CD4-positive, alpha-beta T cell (primary cell): ENCODE measurements around the gene IQGAP2. TPM values are rescaled to one million over a fixed set of nuclear protein-coding genes. Genes with fewer than 3 reads are reported as not detected.
A peak's percentile ranks its signal among the peaks of the same experiment; 100 is the strongest.

ENCODE experiments used
- ATAC-seq: fragments of 200-7000 bp; cut with Tn5 transposase; one replicate; pipeline ENCODE4 v1.10.0; 2022; ENCODE audit warnings: mild to moderate bottlenecking; ENCODE audit not compliant: poor library complexity
- CTCF ChIA-PET: fragments of 350-600 bp; sonication (Branson Sonifier 250); formaldehyde crosslinking; loops from one replicate; lab custom pipeline; 2021; ENCODE audit warnings: antibody characterized with exemption, inconsistent platforms; lab: Charles Lee
- POLR2A ChIA-PET: fragments of 350-600 bp; sonication (Branson Sonifier 250); formaldehyde crosslinking; loops from one replicate; lab custom pipeline; 2021; ENCODE audit warnings: antibody characterized with exemption, inconsistent platforms; lab: Charles Lee
- DNase-seq, 14 experiments: peaks; one replicate each; pipeline ENCODE4 v3.0.0-alpha.2; 2013 to 2020; ENCODE audit warnings: mixed read lengths in 2 of 14
- H3K27ac ChIP-seq, 2 donors: one replicate each; pipeline versions ENCODE4 v1.5.1 to v1.7.0; 2013; ENCODE audit warnings: low read length in 2 of 2, low read depth in 1 of 2, mild to moderate bottlenecking in 1 of 2
- H3K27me3 ChIP-seq, 2 experiments: 1 replicate in 1 of 2; 2 replicates in 1 of 2; pipeline versions ENCODE4 v1.6.1 to v1.7.0; 2013; ENCODE audit warnings: low read length in 2 of 2, control low read depth in 1 of 2, mild to moderate bottlenecking in 1 of 2, moderate library complexity in 1 of 2; ENCODE audit not compliant: insufficient read depth in 2 of 2, control insufficient read depth in 1 of 2
- H3K36me3 ChIP-seq: one replicate; pipeline ENCODE4 v1.6.1; 2013; ENCODE audit warnings: low read length, control low read depth; ENCODE audit not compliant: insufficient read depth
- H3K4me1 ChIP-seq: one replicate; pipeline ENCODE4 v1.6.1; 2013; ENCODE audit warnings: low read length, control low read depth; ENCODE audit not compliant: insufficient read depth
- H3K4me3 ChIP-seq: one replicate; pipeline ENCODE4 v1.5.1; 2013; ENCODE audit warnings: mild to moderate bottlenecking, low read length, moderate library complexity
- H3K9me3 ChIP-seq, 2 experiments: 1 replicate in 1 of 2; 2 replicates in 1 of 2; pipeline versions ENCODE4 v1.6.1 to v1.7.0; 2013; ENCODE audit warnings: low read length in 2 of 2, mild to moderate bottlenecking in 2 of 2, control low read depth in 1 of 2, moderate library complexity in 1 of 2; ENCODE audit not compliant: control insufficient read depth in 1 of 2, insufficient read depth in 1 of 2
- H3K27ac Mint-ChIP-seq: one replicate; pipeline ENCODE4 v1.8.0; 2020; ENCODE audit warnings: mixed read lengths
- H3K27me3 Mint-ChIP-seq: one replicate; pipeline ENCODE4 v1.8.0; 2021; ENCODE audit warnings: mixed read lengths
- H3K36me3 Mint-ChIP-seq: one replicate; pipeline ENCODE4 v1.8.0; 2021; ENCODE audit warnings: low read depth, mixed read lengths
- H3K4me1 Mint-ChIP-seq: one replicate; pipeline ENCODE4 v1.8.0; 2021; ENCODE audit warnings: low read depth, mixed read lengths
- H3K4me3 Mint-ChIP-seq: one replicate; pipeline ENCODE4 v1.8.0; 2020; ENCODE audit warnings: mild to moderate bottlenecking, mixed read lengths
- H3K9me3 Mint-ChIP-seq: one replicate; pipeline ENCODE4 v1.8.0; 2020; ENCODE audit warnings: mixed read lengths
- intact Hi-C, 2 experiments: fragments of 100-400 bp; cut with DNase I in 1 of 2; cut with micrococcal nuclease in 1 of 2; formaldehyde crosslinking; loops; one replicate each; pipeline versions ENCODE4 v1.15.1 to v1.9.0; 2023 to 2025; cut with DNase I, micrococcal nuclease
- total RNA-seq, 174 experiments: library from RNA in 2 of 174; stranded (reverse) in 2 of 174; gene quantifications; one replicate each; pipeline ENCODE4 v1.2.3 and lab custom pipeline; 2021 to 2026
- TF ChIP-seq, protein P1 (sequence below): fragments of 200-600 bp; IDR thresholded peaks from one replicate; pipeline ENCODE4 v1.8.0; 2022; ENCODE audit warnings: antibody characterized with exemption, mild to moderate bottlenecking

Gene IQGAP2
- total RNA-seq, 2 experiments from 2014 or later: 58.8 TPM

DNA sequence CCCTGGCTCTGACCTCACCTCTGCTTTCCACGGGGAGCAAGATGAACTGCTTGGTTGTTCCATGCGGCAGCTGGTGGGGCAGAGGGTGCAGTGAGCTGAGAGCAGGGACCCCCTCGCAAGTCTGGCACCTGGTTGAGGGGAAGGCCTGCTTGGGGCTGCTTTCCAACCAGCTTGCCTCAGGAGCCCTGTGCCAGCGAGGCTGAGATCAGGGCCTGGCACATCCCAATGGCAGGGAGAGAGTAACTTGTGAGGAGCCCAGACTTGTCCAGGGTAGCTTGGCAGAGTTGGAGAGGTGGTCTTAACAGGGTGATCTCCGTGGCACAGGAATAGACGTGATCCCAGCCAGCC lies 68.9 kb downstream of the IQGAP2 start:
- peaks cover 24% of the 10 kb centered on the region for H3K36me3 Mint-ChIP-seq
- Histone ChIP-seq H3K9me3 (no peaks in the 10 kb centered on the region), H3K4me3 (no peak overlapping the region), H3K36me3 (peaks cover 5% of the 10 kb centered on the region), H3K27ac (peak overlapping the region; percentile 68), H3K27me3 (no peaks in the 10 kb centered on the region), H3K4me1 (peaks cover 56% of the 10 kb centered on the region)
- DNase-seq (no peak), ATAC-seq (no peak)
- TF ChIP-seq, protein P1, sequence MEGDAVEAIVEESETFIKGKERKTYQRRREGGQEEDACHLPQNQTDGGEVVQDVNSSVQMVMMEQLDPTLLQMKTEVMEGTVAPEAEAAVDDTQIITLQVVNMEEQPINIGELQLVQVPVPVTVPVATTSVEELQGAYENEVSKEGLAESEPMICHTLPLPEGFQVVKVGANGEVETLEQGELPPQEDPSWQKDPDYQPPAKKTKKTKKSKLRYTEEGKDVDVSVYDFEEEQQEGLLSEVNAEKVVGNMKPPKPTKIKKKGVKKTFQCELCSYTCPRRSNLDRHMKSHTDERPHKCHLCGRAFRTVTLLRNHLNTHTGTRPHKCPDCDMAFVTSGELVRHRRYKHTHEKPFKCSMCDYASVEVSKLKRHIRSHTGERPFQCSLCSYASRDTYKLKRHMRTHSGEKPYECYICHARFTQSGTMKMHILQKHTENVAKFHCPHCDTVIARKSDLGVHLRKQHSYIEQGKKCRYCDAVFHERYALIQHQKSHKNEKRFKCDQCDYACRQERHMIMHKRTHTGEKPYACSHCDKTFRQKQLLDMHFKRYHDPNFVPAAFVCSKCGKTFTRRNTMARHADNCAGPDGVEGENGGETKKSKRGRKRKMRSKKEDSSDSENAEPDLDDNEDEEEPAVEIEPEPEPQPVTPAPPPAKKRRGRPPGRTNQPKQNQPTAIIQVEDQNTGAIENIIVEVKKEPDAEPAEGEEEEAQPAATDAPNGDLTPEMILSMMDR: no peak
- ChIA-PET CTCF (interaction anchor here (1.8 to 1.9 kb wide), 2 partner anchors 69 to 73 kb away, joined by 3 to 6 read pairs; partner anchors contain the start of gene IQGAP2), POLR2A (interaction anchor here (1.2 to 4.0 kb wide), 4 partner anchors 40 to 75 kb away, joined by 3 to 38 read pairs (median 16); partner anchors contain the start of gene IQGAP2)
- intact Hi-C loops: loop anchor here (2.0 to 5.0 kb wide), 4 partner anchors 70 to 140 kb away; partner anchors contain the start of gene IQGAP2 (in 1 of the 2)
- peaks cover 96% of the 10 kb centered on the region for H3K4me1 Mint-ChIP-seq
- no peaks in the 10 kb centered on the region for H3K27me3 Mint-ChIP-seq
- H3K27ac Mint-ChIP-seq: peak overlapping the region; percentile 91
- H3K9me3 Mint-ChIP-seq: peaks cover 5% of the 10 kb centered on the region
- peak overlapping the region; percentile 32 for H3K4me3 Mint-ChIP-seq

DNA sequence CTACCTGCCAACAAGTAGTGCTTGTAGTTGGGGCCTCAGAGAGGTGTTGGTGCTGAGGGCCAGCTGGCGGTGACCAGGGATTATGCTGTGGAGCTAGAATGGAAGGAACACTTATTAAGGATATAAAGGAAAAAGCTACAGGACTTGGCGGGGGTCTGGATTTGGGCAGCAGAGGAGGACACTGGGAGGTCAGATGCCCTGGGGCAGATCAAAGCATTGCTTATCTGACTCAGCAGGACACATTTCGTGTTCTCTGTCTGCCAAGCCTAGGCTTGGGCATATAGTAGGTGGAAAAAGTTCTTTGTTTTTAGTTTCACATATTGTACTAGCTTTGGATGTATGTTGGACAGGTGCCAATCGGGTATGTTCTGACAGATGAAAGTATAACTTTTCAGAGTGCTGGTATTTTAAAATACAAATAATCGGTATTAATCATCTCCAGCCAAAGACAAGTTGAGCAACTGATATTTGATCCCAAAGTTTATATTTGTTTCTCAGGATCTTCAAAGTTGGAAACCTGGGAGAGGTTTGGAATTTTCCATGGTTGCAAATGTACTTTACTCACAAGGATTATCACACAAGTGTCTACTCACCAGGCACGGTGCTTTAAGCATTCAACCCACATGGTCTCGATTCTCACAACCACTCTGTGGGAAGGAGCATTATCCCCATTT lies 69.4 kb downstream of the IQGAP2 start:
- Mint-ChIP-seq H3K27me3 (no peaks in the 10 kb centered on the region), H3K36me3 (peaks cover 23% of the 10 kb centered on the region), H3K4me3 (peak overlapping the region; percentile 32), H3K9me3 (peaks cover 5% of the 10 kb centered on the region), H3K4me1 (peaks cover 92% of the 10 kb centered on the region), H3K27ac (peak overlapping the region; percentile 91)
- CTCF ChIA-PET: interaction anchor here (1.8 to 2.2 kb wide), 3 partner anchors 69 to 111 kb away, joined by 5 to 7 read pairs (median 6); partner anchors contain the start of gene IQGAP2
- peaks cover 56% of the 10 kb centered on the region for H3K4me1 ChIP-seq
- H3K36me3 ChIP-seq: peaks cover 5% of the 10 kb centered on the region
- DNase-seq (peak in 4 of 14 experiments; percentile 21 to 55 (median 34)), ATAC-seq (no peak)
- no peaks in the 10 kb centered on the region for H3K9me3 ChIP-seq
- TF ChIP-seq, protein P1: no peak
- no peak overlapping the region for H3K4me3 ChIP-seq
- intact Hi-C loops: loop anchor here (1.0 to 5.0 kb wide), 6 partner anchors 69 to 140 kb away; partner anchors contain the start of gene IQGAP2 (in 2 of the 2)
- POLR2A ChIA-PET: interaction anchor here (1.1 to 4.0 kb wide), 6 partner anchors 39 to 146 kb away, joined by 3 to 38 read pairs (median 16); partner anchors contain the start of gene IQGAP2
- H3K27me3 ChIP-seq: no peaks in the 10 kb centered on the region
- H3K27ac ChIP-seq: peak overlapping the region; percentile 68

DNA sequence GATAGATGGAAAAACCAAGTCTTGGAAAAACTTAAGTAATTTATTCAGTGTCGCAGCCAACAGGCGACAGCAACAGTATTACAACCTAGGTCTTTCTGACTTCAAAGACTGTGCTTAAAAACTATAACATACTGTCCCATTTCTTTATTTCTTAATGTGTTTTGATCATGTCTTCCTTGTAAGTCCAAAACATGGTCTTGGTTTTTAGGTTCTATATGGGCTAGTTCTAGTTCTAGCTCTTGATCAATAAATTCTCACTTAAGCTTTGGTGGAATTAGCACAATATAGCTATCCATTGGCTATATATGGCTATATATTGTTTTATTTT lies 69.9 kb downstream of the IQGAP2 start:
- Mint-ChIP-seq H3K4me3 (no peak overlapping the region), H3K27me3 (no peaks in the 10 kb centered on the region), H3K36me3 (peaks cover 19% of the 10 kb centered on the region), H3K9me3 (peaks cover 5% of the 10 kb centered on the region), H3K27ac (peak overlapping the region; percentile 91), H3K4me1 (peaks cover 87% of the 10 kb centered on the region)
- no peaks in the 10 kb centered on the region for H3K9me3 ChIP-seq
- DNase-seq: no peak
- ChIA-PET CTCF (interaction anchor here (1.8 to 2.2 kb wide), 3 partner anchors 70 to 111 kb away, joined by 5 to 7 read pairs (median 6); partner anchors contain the start of gene IQGAP2), POLR2A (interaction anchor here (0.8 to 4.0 kb wide), 6 partner anchors 39 to 147 kb away, joined by 3 to 38 read pairs (median 11); partner anchors contain the start of gene IQGAP2)
- H3K4me1 ChIP-seq: peaks cover 56% of the 10 kb centered on the region
- ATAC-seq: no peak
- H3K4me3 ChIP-seq: no peak overlapping the region
- intact Hi-C loops: loop anchor here (1.0 to 5.0 kb wide), 6 partner anchors 69 to 141 kb away; partner anchors contain the start of gene IQGAP2 (in 2 of the 2)
- peak overlapping the region; percentile 68 for H3K27ac ChIP-seq
- TF ChIP-seq, protein P1: no peak
- H3K36me3 ChIP-seq: peaks cover 5% of the 10 kb centered on the region
- H3K27me3 ChIP-seq: no peaks in the 10 kb centered on the region
